ENCODE data around the gene ESCO1. TPM values are rescaled to one million over a fixed set of nuclear protein-coding genes. Genes with fewer than 3 reads are reported as not detected.

ESCO1 gene
- total and polyA plus RNA-seq, 2 experiments from 2014 or later, result 50.4 to 56.8 TPM

- peaks cover 65% of the 10 kb centered on the region for H3K79me2 ChIP-seq (replicated peaks; ENCODE audit: insufficient read depth)
- no peak for TF ChIP-seq EZH2 (IDR thresholded peaks at IDR 0.05; ENCODE audit: low read depth, unreplicated experiment)
- TF ChIP-seq CREB1 (CRISPR knock-in tag; IDR thresholded peaks at IDR 0.05; ENCODE audit: low read depth), result no peak
- no peak for TF ChIP-seq ZNF114 (CRISPR knock-in tag; IDR thresholded peaks at IDR 0.05)
- TF ChIP-seq EZH2phosphoT487 (IDR thresholded peaks at IDR 0.05; ENCODE audit: unreplicated experiment), result no peak
- TF ChIP-seq REST (IDR thresholded peaks at IDR 0.05; ENCODE audit: unreplicated experiment), result no peak
- TF ChIP-seq, protein P1, sequence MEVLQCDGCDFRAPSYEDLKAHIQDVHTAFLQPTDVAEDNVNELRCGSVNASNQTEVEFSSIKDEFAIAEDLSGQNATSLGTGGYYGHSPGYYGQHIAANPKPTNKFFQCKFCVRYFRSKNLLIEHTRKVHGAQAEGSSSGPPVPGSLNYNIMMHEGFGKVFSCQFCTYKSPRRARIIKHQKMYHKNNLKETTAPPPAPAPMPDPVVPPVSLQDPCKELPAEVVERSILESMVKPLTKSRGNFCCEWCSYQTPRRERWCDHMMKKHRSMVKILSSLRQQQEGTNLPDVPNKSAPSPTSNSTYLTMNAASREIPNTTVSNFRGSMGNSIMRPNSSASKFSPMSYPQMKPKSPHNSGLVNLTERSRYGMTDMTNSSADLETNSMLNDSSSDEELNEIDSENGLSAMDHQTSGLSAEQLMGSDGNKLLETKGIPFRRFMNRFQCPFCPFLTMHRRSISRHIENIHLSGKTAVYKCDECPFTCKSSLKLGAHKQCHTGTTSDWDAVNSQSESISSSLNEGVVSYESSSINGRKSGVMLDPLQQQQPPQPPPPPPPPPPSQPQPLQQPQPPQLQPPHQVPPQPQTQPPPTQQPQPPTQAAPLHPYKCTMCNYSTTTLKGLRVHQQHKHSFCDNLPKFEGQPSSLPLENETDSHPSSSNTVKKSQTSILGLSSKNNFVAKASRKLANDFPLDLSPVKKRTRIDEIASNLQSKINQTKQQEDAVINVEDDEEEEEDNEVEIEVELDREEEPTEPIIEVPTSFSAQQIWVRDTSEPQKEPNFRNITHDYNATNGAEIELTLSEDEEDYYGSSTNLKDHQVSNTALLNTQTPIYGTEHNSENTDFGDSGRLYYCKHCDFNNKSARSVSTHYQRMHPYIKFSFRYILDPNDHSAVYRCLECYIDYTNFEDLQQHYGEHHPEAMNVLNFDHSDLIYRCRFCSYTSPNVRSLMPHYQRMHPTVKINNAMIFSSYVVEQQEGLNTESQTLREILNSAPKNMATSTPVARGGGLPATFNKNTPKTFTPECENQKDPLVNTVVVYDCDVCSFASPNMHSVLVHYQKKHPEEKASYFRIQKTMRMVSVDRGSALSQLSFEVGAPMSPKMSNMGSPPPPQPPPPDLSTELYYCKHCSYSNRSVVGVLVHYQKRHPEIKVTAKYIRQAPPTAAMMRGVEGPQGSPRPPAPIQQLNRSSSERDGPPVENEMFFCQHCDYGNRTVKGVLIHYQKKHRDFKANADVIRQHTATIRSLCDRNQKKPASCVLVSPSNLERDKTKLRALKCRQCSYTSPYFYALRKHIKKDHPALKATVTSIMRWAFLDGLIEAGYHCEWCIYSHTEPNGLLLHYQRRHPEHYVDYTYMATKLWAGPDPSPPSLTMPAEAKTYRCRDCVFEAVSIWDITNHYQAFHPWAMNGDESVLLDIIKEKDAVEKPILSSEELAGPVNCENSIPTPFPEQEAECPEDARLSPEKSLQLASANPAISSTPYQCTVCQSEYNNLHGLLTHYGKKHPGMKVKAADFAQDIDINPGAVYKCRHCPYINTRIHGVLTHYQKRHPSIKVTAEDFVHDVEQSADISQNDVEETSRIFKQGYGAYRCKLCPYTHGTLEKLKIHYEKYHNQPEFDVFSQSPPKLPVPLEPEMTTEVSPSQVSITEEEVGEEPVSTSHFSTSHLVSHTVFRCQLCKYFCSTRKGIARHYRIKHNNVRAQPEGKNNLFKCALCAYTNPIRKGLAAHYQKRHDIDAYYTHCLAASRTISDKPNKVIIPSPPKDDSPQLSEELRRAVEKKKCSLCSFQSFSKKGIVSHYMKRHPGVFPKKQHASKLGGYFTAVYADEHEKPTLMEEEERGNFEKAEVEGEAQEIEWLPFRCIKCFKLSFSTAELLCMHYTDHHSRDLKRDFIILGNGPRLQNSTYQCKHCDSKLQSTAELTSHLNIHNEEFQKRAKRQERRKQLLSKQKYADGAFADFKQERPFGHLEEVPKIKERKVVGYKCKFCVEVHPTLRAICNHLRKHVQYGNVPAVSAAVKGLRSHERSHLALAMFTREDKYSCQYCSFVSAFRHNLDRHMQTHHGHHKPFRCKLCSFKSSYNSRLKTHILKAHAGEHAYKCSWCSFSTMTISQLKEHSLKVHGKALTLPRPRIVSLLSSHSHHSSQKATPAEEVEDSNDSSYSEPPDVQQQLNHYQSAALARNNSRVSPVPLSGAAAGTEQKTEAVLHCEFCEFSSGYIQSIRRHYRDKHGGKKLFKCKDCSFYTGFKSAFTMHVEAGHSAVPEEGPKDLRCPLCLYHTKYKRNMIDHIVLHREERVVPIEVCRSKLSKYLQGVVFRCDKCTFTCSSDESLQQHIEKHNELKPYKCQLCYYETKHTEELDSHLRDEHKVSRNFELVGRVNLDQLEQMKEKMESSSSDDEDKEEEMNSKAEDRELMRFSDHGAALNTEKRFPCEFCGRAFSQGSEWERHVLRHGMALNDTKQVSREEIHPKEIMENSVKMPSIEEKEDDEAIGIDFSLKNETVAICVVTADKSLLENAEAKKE (CRISPR knock-in tag; IDR thresholded peaks at IDR 0.05), result no peak
- TF ChIP-seq, protein P2, sequence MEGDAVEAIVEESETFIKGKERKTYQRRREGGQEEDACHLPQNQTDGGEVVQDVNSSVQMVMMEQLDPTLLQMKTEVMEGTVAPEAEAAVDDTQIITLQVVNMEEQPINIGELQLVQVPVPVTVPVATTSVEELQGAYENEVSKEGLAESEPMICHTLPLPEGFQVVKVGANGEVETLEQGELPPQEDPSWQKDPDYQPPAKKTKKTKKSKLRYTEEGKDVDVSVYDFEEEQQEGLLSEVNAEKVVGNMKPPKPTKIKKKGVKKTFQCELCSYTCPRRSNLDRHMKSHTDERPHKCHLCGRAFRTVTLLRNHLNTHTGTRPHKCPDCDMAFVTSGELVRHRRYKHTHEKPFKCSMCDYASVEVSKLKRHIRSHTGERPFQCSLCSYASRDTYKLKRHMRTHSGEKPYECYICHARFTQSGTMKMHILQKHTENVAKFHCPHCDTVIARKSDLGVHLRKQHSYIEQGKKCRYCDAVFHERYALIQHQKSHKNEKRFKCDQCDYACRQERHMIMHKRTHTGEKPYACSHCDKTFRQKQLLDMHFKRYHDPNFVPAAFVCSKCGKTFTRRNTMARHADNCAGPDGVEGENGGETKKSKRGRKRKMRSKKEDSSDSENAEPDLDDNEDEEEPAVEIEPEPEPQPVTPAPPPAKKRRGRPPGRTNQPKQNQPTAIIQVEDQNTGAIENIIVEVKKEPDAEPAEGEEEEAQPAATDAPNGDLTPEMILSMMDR (conservative IDR thresholded peaks at IDR 0.05; ENCODE audit: low read depth in 2 of 2), result no peak
- no peak for TF ChIP-seq POLR2AphosphoS5 (IDR thresholded peaks at IDR 0.05; ENCODE audit: low read depth)
- H3K4me3 Mint-ChIP-seq, result no peak overlapping the region
Measured at GRCh38 chr18:21597620-21598019, 2.9 kb downstream of the ESCO1 start.

More at GRCh38 chr18:21597620-21598019, 2.9 kb downstream of the ESCO1 start:
- Histone ChIP-seq H3K9me2 (ENCODE audit: insufficient read depth) (no peaks in the 10 kb centered on the region), H3K27ac (ENCODE audit: low read depth) (no peak overlapping the region), H3K4me2 (no peak overlapping the region), H3K4me3 (no peak overlapping the region), H2AFZ (no peak overlapping the region), H3K36me3 (ENCODE audit: insufficient read depth) (no peaks in the 10 kb centered on the region), H4K20me1 (replicated peaks; ENCODE audit: insufficient read depth) (peaks cover 4% of the 10 kb centered on the region), H3K27me3 (ENCODE audit: insufficient read depth) (no peaks in the 10 kb centered on the region), H3F3A (replicated peaks; ENCODE audit: low read depth) (peaks cover 21% of the 10 kb centered on the region), H3K4me1 (ENCODE audit: insufficient read depth) (peaks cover 9% of the 10 kb centered on the region; the same call in 1 of the 2 replicates)
- DNase-seq (ENCODE audit: low spot score), result no peak
- ATAC-seq, result no peak
- Mint-ChIP-seq H3K36me3 (ENCODE audit: low read depth) (peaks cover 35% of the 10 kb centered on the region), H3K9me3 (peaks cover 14% of the 10 kb centered on the region), H3K27ac (no peak overlapping the region), H3K27me3 (ENCODE audit: insufficient read depth, low read depth, poor library complexity) (peaks cover 12% of the 10 kb centered on the region), H3K4me1 (peaks cover 6% of the 10 kb centered on the region)

Measured in GM23338 (cell line).